GM18858 (cell line): Measurements from ENCODE around the gene KRTAP12-4.
"Not testable (repeated sequence)": the region's sequence is repeated elsewhere in the genome, so short reads cannot be mapped to it uniquely, and the experiment has no call there.

Experiments
- ATAC-seq: cut with Tn5 transposase; IDR thresholded peaks from one replicate; pipeline ENCODE4 v1.9.1; 2021; ENCODE audit not compliant: unreplicated experiment

The KRTAP12-4 gene

GRCh38 chr21:44657635-44658540, 3.4 kb upstream of the KRTAP12-4 start, which contains the start of gene KRTAP12-3:
TSS of gene KRTAP12-3 (plus strand) at chr21:44657932. CDS start at chr21:44657980, 48 bp downstream.
- ATAC-seq = no peak

GRCh38 chr21:44656868-44657267, 2.4 kb upstream of the KRTAP12-4 start:
- ATAC-seq = no peak

GRCh38 chr21:44653656-44654575, 543 bp downstream of the KRTAP12-4 start:
- no peak for ATAC-seq

GRCh38 chr21:44653123-44653522, 1.3 kb downstream of the KRTAP12-4 start:
- ATAC-seq = no peak

GRCh38 chr21:44650973-44651675, 3.3 kb downstream of the KRTAP12-4 start:
- ATAC-seq = no peak

- no peak for ATAC-seq
Observed at GRCh38 chr21:44650265-44650972, 4.0 kb downstream of the KRTAP12-4 start.

GRCh38 chr21:44649521-44650100, 4.8 kb downstream of the KRTAP12-4 start:
- no peak for ATAC-seq

GRCh38 chr21:44648557-44649311, 5.7 kb downstream of the KRTAP12-4 start:
- ATAC-seq = no peak

- no peak for ATAC-seq
Observed at GRCh38 chr21:44647222-44647552, 7.3 kb downstream of the KRTAP12-4 start.

- not testable (repeated sequence) for ATAC-seq
Observed at GRCh38 chr21:44646366-44647221, 7.9 kb downstream of the KRTAP12-4 start, which contains the start of gene KRTAP10-11. TSS of gene KRTAP10-11 (plus strand) at chr21:44646414. CDS start at chr21:44646459, 45 bp downstream.

- ATAC-seq = no peak
Observed at GRCh38 chr21:44644878-44645277, 9.6 kb downstream of the KRTAP12-4 start.

GRCh38 chr21:44643741-44644310, 10.6 kb downstream of the KRTAP12-4 start:
- no peak for ATAC-seq

GRCh38 chr21:44640761-44641160, 13.7 kb downstream of the KRTAP12-4 start:
- ATAC-seq = no peak

GRCh38 chr21:44639331-44639655, 15.2 kb downstream of the KRTAP12-4 start:
- no peak for ATAC-seq

- ATAC-seq = not testable (repeated sequence)
Observed at GRCh38 chr21:44638506-44639330, 15.7 kb downstream of the KRTAP12-4 start.

- ATAC-seq = not testable (repeated sequence)
Observed at GRCh38 chr21:44637851-44638348, 16.6 kb downstream of the KRTAP12-4 start.
